Erythroblast (primary cell): ENCODE data around the gene EBP.

Experiments
- GATA1 ChIP-seq: IDR thresholded peaks from 2 replicates; pipeline ENCODE4 v1.6.1; 2011; ENCODE audit warnings: low read depth, mild to moderate bottlenecking, control low read depth, low read length, moderate library complexity
- POLR2A ChIP-seq: IDR thresholded peaks from 2 replicates; pipeline ENCODE4 v1.6.1; 2011; ENCODE audit warnings: mild to moderate bottlenecking, low read length

GRCh38 chrX:48531358-48531959 is 9.9 kb downstream of the EBP start:
- TF ChIP-seq POLR2A (no peak), GATA1 (no peak)
